Subcutaneous adipose tissue (tissue), 4 donors: ENCODE data around the gene C11orf24. TPM values are rescaled to one million over a fixed set of nuclear protein-coding genes. Genes with fewer than 3 reads are reported as not detected.

ENCODE experiments used
- total RNA-seq, 4 donors: library from RNA; depleted of rRNA; stranded (reverse); fragments of >200 nt; gene quantifications; one replicate each; pipeline ENCODE4 v1.1.0, GENCODE V29; 2016
- TF ChIP-seq, protein P1 (sequence below): fragments of 450-650 bp; IDR thresholded peaks from one replicate; pipeline ENCODE4 v1.5.1; 2016; ENCODE audit warnings: low read depth, mild to moderate bottlenecking, control low read depth, antibody characterized with exemption, moderate library complexity

C11orf24 gene
- total RNA-seq, 4 donors from 2014 or later: 10.2 to 27.1 (median 20.2) TPM

DNA sequence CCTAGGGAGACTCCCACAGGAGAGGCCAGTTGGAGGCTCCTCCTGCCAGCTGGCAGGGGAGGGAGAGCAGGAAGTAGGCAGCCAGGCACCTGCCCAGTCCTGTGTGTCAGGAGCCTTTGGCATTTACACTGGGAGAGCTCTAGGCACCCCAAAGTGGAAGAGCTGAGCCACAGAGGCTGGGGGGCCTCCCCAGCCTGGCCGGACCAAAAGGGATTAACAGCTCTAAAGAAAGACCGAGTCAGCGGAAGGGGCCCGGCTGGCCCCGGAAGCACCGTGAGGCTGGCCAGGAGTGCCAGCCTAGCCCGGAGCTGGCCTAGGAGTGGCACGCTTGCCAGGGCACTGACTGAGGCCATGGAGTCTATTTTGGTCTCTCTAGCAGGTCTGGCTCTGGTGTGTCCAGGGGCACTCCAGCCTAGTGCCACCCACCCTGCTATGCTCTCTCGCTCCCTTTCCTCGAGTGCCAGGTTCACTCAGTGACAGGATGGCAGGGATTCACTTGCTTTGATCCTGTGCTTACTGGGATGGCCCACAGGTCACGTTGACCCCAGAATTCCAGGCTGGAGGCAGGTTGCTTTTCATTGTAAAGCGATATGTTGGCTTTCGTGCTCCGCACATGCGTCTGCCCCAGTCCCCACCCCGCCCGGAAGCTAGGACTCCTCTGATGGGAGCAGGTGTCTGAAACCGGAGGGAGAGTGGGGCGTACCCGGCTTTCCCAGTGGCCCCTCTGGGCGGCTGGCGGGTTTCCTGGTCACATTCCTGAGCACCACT is 55.4 kb downstream of the C11orf24 start:
- TF ChIP-seq, protein P1, sequence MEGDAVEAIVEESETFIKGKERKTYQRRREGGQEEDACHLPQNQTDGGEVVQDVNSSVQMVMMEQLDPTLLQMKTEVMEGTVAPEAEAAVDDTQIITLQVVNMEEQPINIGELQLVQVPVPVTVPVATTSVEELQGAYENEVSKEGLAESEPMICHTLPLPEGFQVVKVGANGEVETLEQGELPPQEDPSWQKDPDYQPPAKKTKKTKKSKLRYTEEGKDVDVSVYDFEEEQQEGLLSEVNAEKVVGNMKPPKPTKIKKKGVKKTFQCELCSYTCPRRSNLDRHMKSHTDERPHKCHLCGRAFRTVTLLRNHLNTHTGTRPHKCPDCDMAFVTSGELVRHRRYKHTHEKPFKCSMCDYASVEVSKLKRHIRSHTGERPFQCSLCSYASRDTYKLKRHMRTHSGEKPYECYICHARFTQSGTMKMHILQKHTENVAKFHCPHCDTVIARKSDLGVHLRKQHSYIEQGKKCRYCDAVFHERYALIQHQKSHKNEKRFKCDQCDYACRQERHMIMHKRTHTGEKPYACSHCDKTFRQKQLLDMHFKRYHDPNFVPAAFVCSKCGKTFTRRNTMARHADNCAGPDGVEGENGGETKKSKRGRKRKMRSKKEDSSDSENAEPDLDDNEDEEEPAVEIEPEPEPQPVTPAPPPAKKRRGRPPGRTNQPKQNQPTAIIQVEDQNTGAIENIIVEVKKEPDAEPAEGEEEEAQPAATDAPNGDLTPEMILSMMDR: no peak

DNA sequence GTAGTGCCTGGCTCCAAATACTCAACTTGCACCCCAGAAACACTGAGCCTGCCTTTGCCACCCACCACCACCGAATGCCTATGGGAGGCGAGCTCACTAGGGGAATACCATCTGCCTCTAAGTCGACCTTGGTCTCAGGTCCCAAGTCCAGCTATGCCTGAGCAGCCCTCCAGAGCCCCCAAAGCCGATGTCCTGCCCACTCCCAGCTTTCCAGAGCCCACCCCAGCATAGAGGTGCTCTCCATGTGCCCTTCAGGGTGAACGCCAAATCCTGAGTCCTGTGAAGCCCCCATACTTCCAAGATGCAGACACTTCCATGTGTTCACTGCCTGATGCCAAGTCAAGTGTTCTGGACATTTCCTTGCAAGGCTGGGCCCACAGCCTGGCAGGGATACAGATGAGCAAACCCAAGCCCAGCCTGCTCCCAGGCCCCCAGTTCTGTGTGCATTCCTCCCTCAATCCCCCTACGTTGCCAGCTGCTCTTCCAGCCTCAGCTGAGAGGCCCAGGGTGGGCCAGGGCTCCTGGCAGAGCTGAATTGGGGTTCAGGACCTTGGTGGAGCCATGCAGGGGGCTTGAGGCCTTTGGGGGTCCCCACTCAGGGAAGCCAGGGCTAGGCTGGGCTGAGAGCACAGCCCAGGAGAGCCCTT is 56.1 kb downstream of the C11orf24 start:
- TF ChIP-seq, protein P1: no peak

DNA sequence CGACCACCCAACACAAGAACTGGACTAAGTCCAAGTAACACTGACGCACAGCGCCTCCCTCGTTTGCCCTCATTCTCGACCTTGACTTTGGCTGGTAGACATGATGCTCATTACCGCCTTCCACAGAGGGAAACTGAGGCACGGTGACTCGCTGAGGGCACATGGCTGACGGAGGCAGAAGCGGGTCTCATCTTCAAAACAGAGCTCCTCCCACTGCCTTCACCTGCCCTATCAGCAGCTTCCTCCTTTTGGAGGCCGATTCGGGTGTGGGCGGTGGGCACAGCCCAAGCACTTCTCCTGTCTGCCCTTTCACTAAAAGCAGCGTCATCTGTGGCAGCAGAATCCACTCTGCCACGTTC is 56.7 kb downstream of the C11orf24 start:
- TF ChIP-seq, protein P1: no peak

DNA sequence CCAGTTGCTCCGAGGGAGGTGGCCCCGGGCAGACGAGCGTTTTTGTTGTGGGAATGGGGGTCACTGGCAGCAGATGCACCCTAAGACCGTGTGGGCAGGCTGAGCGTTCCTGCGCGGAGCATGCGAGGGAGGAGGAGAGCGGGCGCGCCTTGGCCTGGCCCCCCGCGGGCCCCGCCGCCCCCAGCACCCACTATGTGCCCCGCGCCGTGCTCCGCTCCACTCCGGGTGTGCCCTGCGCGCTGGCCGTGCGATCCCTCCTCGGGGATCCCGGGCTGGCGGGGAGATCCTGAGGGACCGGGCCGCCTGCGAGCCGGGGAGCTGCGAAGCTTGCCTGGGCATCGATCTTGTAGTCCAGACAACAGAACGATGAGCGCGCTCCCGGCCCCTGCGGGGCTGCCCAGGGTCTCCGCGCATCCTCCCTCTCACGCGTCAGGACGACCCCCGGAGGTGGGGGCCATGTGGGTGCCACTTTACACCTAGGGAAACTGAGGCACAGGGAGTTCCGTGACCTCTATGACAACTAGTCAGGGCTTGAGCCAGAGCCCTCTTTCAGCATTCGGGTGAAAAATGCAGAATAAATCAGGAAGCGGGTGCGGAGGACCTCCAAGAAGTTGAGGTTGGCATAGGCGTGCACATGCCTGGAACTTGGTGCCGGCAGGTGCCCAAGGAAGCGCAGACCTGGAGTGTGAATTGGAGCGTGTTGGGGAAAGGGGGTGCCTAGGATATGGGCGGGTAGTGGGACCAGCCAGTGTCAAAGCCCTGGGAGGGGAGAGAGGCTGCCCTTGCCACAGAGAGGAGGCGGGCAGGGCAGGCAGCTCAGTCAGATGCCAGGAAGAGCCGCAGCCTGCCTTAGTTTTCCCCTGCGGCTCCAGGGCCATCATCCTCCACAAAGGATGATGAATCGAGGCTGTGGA is 57.3 kb downstream of the C11orf24 start:
- TF ChIP-seq, protein P1: no peak

DNA sequence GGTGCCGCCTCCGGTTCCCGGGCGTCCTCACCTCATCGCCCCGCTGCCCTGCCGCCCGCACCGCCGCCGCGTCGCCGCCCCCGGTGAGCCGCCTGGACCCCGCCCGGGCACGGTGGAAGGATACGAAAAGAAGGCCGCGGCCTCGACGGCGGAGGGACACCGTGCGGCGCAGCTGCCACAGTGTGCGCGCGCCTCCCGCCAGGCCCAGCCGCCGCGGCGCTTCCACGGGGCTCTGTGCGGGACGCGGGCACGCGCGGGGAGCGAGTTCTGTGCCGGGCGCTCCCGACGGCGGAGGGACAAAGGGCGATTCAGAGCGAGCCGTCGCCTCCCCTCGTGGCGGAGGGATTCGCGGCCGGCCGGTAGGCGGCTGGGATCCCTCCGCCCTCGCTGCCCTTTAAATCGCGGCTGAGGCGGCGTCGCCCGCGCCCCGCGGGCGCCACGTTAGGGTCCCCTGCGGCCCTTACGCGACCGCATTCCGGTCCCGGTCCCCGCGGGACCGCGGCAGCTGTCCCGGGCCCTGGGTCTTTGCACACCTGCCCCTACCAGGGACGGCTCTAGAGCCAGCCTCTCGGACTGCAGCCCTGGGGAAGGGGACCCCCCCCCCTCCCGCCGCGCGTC is 58.1 kb downstream of the C11orf24 start:
- TF ChIP-seq, protein P1: no peak

DNA sequence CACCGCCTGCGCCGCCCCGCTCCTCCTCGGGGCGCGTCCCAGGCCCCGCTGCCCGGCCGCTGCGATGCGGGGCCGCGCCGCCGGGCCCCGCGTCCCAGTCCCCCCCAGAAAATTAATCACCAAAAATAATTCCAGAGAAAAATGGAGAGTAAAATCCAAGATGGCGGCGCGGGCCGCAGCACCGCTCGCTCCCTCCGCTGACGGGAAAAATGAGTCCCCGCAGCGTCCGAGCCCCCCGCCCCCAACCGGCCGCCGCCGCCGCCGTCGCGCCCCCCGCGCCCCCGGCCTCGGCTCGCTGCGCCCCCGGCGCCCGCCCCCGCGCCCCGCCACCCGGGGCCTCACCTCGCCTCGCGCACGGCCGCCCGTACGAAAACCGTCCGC is 58.6 kb downstream of the C11orf24 start, which contains the start of gene KMT5B:
Gene KMT5B (minus strand): TSS at position 162 of the 381 bp plus-strand sequence. CDS start 23,220 bp downstream, outside the sequence.
- TF ChIP-seq, protein P1: no peak
